GM12892 (cell line): ENCODE data around the gene GOSR1.
"Not testable (repeated sequence)": the region's sequence is repeated elsewhere in the genome, so short reads cannot be mapped to it uniquely, and the experiment has no call there.

Experiments
- DNase-seq: peaks from one replicate; pipeline ENCODE4 v3.0.0; 2011; ENCODE audit not compliant: insufficient read length
- FAIRE-seq: peaks from 2 replicates; lab custom pipeline; 2011; peaks lifted over from hg19 to GRCh38; lab: Jason Lieb, UNC
- POLR2A ChIP-seq: IDR thresholded peaks from 2 replicates; pipeline ENCODE4 v1.6.1; 2011; ENCODE audit warnings: low read depth, low read length, control low read depth
- POLR2AphosphoS5 ChIP-seq: IDR thresholded peaks from 2 replicates; pipeline ENCODE4 v1.6.1; 2011; ENCODE audit warnings: low read depth, low read length, control low read depth
- TAF1 ChIP-seq: IDR thresholded peaks from 2 replicates; pipeline ENCODE4 v1.6.1; 2011; ENCODE audit warnings: low read depth, mild to moderate bottlenecking, control low read depth, low read length, borderline replicate concordance

GOSR1 gene

GRCh38 chr17:30564422-30565072 lies 87.3 kb downstream of the GOSR1 start:
- not testable (repeated sequence) for FAIRE-seq, DNase-seq

DNA sequence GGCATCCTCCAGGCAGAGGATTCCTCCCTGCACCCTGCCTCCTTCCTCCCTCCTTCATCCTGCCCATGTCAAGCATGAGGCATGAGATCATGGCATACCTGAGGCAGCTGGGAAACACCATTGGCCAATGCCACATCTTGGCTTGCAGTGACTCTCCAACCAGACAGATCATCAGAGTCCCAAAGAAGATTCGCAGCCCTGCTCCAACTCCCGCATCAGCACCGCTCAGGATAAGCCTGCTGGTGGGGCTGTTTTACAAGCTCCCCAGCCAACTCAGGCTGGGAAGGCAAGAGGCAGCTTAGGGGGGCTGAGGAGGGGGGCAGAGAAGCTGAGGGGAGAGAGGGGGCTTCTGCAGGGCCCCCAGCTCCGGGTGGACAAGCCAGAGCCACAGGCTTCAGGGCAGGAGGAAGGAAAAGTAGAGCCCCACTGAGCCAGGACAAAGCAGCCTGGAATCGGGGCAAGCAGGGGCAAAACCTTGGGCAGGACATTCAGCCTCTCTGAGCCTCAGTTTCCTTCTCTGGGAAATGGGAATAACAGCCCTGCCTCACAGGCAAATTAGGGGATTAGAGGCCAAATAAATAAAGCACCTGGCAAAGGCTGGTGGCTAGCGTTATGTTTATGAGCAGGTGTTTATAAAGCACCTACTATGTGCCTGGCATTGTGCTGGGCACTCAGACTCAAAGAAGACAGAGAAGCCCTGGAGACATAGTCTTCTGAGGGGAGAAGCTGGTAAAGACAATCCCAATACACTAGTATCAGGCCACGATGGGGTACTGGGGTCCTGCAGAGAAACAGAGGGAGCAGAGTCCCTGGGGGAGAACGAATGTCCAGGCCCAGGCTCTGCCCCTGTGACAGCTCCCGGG lies 88.1 kb downstream of the GOSR1 start:
- no peak for FAIRE-seq

GRCh38 chr17:30566104-30566503 lies 88.9 kb downstream of the GOSR1 start:
- not testable (repeated sequence) for DNase-seq, FAIRE-seq

More for the DNA sequence above, 88.1 kb downstream of the GOSR1 start:
- no peak for TF ChIP-seq POLR2AphosphoS5
- no peak for TF ChIP-seq POLR2A
- no peak for TF ChIP-seq TAF1
- no peak for DNase-seq

DNA sequence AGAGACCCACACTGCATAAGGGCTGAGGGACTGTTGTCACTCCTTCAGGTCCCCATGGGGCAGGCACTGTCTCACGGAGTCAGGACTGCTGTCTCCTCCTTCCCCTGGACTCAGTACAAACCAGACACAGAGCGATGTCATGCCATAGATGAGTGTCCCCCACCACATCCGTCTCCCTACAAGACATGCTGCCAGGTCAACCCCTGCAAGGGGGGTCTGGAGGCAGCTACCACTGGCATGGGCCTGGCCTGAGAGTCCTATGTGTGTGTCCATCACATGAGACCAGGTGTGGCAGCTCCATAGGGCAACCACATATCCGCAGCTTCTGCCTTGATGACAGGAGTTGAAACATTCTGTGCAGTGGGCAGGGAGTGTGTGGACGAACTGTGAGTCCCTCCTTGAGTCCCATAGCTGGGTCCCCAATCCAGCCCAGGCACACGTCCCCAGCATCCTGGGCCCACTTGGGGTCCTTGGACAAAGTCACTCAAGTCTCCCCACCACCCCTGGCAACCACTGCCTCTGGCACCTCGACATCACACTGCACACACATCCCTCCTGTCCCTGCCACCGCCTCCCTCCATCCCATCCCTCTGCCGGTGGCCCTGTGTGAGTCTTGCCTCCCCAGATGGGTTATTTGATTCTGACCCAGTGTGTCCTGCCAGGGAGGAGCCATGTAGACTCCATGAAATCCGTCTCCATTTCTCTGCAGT lies 89.5 kb downstream of the GOSR1 start:
- DNase-seq, FAIRE-seq: not testable (repeated sequence)

DNA sequence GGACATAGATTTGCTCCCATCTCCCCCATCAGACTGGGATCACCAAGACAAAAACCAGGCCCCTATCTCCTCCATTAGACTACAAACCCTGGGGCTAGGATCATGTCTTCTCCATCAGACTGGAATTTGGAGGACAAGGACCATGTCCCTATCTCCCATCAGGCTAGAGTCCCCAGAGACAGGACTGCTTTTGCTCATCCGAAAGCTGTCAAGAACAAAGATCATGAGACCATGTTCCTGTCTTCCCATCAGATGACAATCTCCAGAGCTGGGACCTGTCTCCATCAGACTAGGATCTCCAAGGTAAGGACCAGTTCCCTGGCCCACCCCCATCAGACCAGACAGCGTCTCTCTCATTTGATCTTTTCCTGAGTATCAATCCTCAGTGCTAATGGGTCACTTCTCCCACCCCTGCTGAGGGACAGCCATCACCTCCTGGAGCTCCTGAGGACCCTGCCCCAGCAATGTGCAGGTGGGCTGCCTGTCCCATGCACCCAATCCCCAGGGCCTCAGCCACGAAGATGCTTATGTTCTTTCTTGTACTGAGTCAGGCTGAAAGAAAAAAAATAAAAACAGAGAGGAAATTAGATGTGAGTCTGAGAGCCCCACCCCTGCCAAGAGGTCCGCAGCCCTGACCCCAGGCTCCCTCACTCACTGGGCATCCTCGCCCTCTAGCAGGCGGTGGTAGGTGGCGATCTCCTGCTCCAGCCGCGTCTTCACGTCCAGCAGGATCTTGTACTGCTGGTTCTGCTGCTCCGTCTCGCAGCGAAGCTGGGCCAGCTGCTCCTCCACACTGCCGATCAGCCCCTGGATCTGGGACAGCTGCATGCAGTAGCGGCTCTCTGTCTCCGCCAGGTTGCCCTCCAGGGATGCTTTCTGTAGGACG lies 90.3 kb downstream of the GOSR1 start:
- TF ChIP-seq POLR2AphosphoS5 = no peak
- TF ChIP-seq TAF1 = no peak
- TF ChIP-seq POLR2A = no peak
- FAIRE-seq = no peak
- DNase-seq = no peak

DNA sequence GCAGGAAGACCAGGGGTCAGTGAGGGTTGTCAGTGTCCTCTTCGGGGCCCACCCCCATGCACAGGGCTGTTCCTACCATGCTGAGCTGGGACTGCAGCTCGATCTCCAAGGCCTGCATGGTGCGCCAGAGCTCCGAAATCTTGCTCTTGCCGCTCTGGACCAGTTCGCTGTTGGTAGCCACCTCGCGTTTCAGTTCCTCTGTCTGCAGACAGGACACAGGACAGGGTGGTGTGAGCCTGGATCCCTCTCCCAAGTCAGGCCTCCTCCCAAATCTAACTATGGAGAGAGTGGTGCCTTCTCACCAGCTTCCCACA lies 90.9 kb downstream of the GOSR1 start:
- TF ChIP-seq POLR2AphosphoS5 (no peak), TAF1 (no peak), POLR2A (no peak)
- FAIRE-seq (no peak), DNase-seq (no peak)

- FAIRE-seq, DNase-seq: not testable (repeated sequence)
Measured at GRCh38 chr17:30569531-30570175, 92.4 kb downstream of the GOSR1 start.

DNA sequence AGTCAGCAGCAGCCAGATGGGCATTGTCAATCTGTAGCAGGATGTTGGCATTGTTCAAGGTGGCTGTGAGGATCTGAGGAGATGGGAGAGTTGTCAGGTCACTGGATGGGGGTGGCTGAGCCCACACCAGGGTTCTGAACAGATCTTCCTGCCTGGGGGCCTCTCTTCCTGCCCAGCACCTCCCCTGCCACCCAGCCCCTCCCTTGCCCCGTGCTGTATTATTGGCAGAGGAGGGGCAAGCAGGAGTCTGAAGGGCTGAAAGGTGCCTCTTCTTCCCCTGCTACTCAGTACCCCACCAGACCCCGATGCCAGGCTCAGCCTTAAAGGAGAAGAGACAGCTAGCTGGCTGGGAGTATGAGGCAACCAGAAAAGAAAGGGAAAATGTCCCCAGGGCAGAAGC lies 93.0 kb downstream of the GOSR1 start:
- FAIRE-seq (no peak), DNase-seq (no peak)
- no peak for TF ChIP-seq POLR2AphosphoS5

- no peak for FAIRE-seq
- TF ChIP-seq TAF1 (no peak), POLR2AphosphoS5 (no peak), POLR2A (no peak)
- no peak for DNase-seq
Measured at GRCh38 chr17:30570596-30571265, 93.5 kb downstream of the GOSR1 start.

DNA sequence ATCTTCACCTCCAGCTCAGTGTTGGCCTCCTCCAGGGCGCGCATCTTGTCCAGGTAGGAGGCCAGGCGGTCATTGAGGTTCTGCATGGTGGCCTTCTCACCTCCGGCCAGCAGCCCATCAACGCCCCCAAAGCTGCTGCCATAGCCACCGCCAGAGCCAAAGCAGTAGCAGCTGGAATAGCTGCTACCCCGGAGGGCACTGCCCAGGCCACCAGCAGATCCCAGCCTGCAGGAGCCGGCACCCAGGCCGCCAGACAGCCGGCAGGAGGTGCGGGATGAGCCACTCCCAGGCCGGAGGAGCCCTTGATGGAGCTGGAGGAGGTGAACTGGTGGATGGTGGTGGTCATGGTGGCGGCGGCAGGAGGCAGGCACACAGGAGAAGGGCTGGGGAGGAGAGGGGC lies 94.2 kb downstream of the GOSR1 start:
- DNase-seq, FAIRE-seq: not testable (repeated sequence)

DNA sequence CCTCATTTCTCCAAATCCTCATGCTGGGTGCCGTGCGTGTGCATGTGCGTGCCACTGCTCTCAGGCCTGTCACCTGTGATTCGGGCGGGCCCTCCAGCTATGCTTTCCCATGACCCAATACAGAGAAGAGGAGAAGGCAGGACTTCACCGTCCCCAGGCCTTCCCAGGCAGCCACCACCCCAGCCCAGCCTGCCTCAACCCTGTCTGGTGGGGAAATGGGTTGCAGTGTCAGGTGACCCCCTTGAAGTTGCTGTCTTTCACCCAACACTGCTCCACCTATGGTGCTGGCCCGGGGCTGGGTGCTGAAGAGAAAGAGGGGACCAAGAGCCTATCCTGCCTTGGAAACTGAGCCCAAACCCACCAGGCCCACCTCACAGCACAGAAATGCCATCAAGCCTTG lies 94.7 kb downstream of the GOSR1 start:
- TF ChIP-seq TAF1 (no peak), POLR2A (no peak)
- FAIRE-seq (no peak), DNase-seq (no peak)

- not testable (repeated sequence) for DNase-seq, FAIRE-seq
Measured at GRCh38 chr17:30572651-30573554, 95.7 kb downstream of the GOSR1 start.
